ENCODE measurements around the gene ARSI. TPM values are rescaled to one million over a fixed set of nuclear protein-coding genes. Genes with fewer than 3 reads are reported as not detected.

ARSI gene
- 9.4 and 12.0 TPM in 2 replicates for total RNA-seq

GRCh38 chr5:150302301-150303069, at the start of gene ARSI:
Gene ARSI (minus strand): TSS chr5:150302905. CDS start chr5:150302373, 532 bp downstream.

GRCh38 chr5:150289551-150290390, 12.9 kb downstream of the ARSI start, which contains the start of gene CAMK2A:
Gene CAMK2A (minus strand): TSS chr5:150289773. CDS start chr5:150289625, 148 bp downstream.

Other genes starting within 250 kb of the ARSI start
- 0.16 and 0.36 TPM in 2 replicates for gene CSF1R, start 216.4 kb downstream of the ARSI start, total RNA-seq
- gene PDGFRB, start 147.1 kb downstream of the ARSI start, total RNA-seq: 497 and 543 TPM in 2 replicates
- not detected in 2 replicates for gene CDX1, start 136.1 kb downstream of the ARSI start, total RNA-seq
- 0.16 TPM in 1 of 2 replicates, not detected in the other for gene SLC6A7, start 112.8 kb downstream of the ARSI start, total RNA-seq
- 0.65 and 0.73 TPM in 2 replicates for gene CAMK2A, start 13.1 kb downstream of the ARSI start, total RNA-seq
- gene TCOF1, start 54.8 kb upstream of the ARSI start, total RNA-seq: 19.2 and 23.9 TPM in 2 replicates
- gene CD74, start 110.0 kb upstream of the ARSI start, total RNA-seq: 6.6 and 13.3 TPM in 2 replicates
- gene RPS14, start 146.8 kb upstream of the ARSI start, total RNA-seq: 1,105 and 1,795 TPM in 2 replicates
- gene NDST1, start 205.2 kb upstream of the ARSI start, total RNA-seq: 166 and 188 TPM in 2 replicates